ENCODE measurements around the gene SLC27A3.
A peak's percentile ranks its signal among the peaks of the same experiment; 100 is the strongest.
"Not testable (repeated sequence)": the region's sequence is repeated elsewhere in the genome, so short reads cannot be mapped to it uniquely, and the experiment has no call there.

Gene SLC27A3

DNA sequence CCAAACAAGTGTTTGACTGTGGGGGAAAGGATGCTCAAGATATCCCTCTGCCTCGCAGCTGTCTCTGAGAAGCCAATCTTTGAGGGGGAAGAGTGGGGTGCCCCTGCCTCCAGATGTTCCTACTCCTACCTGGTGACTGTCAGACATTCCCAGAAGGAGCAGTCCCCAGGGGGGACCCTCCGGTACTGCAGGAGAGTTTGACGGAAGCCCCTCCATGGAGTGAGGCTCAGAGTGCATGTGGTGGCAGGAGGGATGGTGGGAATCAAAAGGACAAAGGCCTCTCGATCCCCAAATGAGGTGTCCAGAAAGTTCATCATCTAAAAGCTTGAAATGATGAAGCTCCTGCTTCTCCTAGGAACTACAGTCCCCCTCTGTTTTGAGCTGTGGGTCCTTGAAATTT is 5.3 kb downstream of the SLC27A3 start:
- DNase-seq: no peak

DNA sequence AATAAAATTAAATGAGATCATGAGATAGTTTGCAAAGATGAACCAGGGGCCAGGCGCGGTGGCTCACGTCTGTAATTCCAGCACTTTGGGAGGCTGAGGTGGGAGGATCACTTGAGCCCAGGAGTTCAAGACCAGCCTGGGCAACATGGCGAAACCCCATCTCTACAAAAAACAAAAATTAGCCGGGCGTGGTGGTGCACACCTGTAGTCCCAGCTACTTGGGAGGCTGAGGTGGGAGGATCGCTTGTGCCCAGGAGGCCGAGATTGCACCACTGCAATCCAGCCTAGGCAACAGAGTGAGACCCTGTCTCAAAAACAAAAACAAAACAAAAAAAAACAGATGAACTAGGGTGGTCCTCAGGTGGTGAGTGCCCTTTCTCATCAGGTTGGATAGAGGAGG is 7.4 kb downstream of the SLC27A3 start:
- DNase-seq: not testable (repeated sequence)

DNA sequence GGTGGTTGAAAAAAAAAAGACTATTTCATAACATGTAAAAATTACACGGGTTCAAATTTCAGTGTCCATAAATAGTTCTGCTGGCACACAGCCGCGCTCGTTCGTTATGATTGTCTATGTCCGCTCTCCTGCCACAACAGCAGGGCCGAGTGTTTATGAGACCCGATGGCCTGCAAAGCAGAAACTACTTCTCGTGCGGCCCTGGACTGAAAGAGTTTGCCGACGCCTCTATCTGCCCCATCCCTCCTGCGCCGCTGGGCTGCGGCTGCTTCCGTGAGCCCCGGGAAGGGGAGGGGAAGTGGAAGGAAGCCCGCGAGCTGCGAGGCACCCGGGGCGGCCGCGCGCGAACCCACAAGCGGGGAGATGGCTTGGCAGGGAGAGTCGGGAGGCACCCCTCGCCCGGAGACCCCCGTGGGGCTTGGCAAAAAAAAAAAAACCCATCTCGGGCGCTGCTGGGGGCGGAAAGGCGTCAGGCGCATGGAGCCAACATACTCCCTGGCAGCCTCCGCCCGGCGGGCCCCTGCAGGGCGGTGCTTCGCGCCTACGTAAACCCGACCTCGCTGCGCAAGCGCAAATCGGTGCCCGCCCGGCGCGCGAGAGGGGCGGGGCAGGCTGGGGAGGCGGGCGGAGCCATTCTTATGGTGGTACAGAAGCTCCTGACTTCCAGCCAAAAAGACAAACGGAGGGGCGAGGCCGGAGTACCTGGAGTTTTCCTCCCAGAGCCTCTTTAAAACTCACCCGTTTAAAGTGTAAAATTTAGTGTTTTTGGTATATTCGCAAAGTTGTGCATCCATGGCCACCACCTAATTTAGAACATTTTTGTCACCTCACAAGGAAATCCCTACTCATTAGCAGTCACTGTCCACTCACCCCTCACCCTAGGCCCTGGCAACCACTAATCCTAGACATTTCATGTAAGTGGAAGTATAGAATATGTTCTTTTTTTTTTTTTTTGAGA is 8.3 kb downstream of the SLC27A3 start:
- DNase-seq: peak; percentile 90

DNA sequence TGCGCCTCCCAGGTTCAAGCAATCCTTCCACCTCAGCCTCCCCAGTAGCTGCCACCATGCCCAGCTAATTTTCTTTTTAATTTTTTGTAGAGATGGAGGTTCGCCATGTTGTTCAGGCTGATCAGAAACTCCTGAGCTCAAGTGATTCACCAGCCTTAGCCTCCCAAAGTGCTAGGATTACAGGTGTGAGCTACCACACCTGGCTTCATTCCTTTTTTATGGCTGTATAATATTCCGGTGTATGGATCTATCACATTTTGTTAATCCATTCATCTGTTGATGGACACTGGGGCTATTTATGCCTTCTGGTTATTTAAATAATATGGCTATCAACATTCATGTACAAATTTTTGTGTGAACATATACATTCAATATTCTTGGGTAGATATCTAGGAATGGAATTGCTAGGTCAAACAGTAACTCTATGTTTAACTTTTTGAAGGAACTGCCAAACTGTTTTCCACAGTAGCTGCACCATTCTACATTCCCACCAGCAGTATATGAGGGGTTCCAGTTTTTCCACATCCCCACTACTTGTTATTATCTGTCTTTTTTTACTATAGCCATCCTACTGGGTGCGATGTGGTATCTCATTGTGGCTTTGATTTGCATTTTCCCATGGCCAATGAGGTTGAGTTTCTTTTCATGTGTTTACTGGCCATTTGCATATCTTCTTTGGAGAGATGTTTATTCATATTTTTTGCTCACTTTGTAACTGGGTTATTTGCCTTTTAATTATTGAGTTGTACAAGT is 11.0 kb downstream of the SLC27A3 start:
- DNase-seq: no peak

DNA sequence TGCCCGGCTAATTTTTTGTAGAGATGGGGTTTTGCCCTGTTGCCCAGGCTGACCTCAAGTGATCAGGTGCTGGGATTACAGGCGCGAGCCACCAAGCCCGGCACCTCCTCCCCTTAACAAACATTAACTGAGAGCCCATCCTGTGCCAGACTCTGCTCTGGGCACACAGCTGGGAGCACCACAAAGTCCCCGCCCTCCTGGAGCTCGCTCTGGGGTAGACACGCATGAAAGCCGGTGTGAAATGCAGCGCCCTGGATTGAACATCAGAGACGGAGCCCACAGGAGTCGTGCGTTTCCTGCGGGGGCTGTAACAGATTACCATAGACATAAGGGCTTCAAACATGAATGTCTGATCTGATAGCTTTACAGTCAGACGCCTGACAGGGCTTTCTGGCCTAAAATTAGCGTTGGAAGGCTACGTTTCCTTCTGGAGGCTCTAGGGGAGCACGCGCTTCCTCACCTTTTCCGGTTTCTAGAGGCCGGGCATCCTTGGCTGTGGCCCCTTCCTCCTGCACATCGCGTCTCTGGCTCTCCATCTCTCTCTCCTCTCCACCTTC is 14.3 kb downstream of the SLC27A3 start:
- DNase-seq: no peak

DNA sequence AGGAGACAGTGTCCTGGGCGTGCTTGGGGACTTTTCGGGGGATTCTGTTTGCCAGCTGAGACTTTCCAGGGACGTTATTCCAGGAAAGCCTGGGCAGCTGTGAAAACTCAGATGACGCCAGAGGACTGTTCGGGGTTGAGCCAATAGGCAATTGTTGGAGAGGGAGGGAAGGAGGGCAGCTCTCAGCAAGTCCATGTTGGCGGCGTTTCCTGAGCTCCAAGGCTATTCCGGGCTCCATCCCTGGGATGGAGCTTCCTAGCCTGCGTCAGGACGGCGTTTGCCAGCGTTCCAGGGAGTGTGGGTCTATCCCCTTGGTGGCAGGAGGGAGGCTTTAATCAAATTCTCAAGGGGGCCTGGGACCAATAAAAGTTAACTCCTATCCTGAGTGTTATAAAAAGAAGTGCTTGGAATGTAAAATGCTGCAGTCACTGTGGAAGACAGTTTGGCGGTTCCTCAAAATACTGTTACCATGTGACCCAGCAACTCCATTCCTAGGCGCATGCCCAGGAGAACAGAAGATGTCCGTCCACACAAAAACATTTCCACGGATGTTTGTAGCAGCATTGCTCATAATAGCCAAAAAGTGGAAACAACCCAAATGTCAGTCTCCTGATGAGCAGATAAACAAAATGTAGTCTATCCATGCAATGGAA is 15.2 kb downstream of the SLC27A3 start:
- DNase-seq: no peak

DNA sequence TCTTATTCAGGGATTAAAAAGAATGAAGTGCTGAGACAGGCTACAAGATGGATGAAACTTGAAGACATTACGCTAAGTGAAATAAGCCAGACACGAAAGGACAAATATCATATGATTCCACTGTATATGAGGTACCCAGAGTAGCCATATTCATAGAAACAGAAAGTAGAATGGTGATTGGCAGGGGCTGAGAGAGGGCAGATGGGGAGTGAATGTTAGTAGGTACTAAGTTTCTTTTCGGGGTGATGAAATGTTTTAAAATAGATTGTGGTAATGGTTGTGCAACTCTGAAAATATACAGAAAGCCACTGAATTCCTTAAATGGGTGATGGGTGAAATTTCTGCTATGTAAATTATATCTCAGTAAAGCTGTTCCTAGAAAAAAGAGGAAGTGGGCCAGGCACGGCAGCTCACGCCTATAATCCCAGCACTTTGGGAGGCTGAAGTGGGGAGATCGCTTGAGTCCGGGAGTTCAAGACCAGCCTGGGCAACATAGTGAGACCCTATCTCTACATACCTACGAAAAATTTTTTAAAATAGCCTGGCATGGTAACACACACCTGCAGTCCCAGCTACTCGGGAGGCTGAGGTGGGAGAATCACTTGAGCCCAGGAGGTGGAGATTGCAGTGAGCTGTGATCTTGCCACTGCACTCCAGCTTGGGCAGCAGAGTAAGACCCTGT is 15.9 kb downstream of the SLC27A3 start:
- no peak for DNase-seq

DNA sequence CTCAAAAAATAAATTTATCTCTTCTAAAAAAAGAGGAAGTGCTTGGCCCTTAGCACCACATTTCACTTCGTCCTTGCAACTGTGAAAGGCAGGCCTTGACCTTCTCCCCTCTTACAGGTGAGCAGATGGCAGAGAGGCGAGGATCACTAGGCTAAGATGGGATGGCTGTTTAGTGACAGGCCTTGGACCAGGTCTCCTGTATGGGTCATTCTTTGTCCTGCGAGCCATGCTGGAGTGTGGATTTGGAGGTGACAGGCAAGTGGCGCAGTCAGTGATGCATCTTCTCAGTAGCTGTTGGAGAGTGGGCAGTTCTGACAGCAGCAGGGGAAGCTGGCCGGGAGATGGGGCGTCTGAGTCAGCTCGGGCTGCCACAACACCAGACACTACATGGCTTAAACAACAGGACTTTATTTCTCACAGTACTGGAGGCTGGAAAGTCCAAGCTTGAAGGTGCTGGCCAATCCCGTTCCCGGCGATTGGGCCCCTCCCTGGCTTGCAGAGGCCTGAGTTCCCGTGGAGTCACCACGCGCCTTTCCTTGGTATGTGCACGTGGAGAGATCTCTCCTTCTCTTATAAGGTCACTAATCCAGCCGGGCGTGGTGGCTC is 16.5 kb downstream of the SLC27A3 start:
- no peak for DNase-seq

DNA sequence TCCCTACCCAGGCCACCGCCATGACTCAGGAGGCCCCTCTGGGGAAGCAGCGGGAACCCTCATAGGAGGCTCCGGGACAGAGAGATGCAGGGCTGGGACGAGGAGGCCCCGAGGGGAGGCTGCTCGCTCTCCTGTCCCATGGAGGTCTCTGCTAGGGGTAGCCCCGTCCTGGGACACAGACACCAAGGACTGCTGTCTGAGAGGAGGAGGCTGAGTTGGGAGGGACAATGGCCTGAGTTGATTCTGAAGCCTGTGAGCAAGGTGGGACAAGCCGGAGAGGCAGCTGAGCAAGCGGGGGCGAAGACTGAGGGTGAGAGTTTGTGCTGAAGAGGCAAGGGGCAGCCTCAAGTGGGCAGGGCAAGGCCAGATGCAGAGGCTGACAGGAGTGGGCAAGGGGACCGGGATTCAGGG is 17.4 kb downstream of the SLC27A3 start:
- no peak for DNase-seq

DNA sequence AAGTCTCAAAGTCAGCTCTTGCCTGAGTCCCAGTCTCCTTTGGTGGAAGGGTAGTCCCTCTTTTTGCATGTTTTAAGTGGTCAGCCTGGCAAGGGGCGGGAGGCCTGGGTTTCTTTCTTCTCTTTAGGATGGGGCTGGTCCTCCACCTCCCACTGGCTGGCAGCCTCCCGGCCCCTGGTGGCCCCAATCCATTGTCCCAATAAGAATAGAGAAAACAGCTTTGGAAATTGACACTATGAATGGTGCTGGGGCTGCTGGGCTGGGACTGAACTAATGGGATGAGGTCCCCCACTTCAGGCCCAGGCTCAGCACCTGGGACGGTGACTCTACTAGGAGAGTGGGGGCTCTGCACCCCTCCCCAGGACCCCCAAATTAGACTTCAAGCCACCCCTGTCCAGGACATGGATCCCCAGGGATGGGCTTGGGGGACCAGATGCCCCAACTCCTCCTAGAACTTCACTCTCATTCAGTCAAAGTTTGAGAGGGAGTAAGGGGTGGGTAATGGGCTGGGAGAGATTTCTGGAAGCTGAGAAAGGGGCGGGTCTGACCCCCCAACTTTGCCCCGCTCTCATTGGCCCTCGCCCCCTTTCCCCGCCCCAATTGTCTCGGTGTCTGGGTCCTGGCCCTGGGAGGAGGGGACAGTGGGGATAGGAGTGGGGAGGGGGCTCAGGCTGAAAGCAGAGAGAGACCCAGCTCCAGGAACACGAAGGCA is 18.2 kb downstream of the SLC27A3 start:
- no peak for DNase-seq

DNA sequence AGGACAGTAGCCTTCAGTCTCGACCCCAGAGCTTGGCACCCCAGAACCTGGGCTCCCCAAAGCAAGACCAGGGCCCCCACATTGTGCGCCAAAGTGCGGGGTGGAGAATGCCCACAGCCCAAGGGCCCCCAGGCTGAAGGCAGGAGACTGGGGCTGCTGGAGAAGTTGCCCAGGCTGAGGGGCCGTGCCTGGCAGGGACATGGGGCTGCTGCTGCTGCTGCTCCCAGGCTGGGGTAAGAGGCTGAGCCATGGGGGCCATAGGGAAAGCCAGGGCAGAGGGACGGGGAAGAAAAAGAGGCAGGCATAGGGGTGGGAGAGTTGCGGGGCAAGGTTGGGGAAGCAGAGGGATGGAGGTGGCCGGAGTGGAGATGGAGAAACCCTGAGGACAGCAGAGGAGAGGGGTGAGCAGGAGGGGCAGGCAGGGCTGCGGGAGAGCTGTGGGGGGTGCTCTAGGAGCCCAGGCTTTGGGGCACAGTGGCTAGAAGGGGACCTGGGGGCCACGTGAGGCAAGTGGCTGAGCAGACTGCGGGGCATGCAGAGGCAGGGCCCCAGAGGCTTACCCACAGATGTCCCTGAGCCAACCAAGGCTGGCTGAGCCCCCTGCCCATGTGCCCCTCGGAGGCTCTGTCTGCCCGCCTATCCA is 18.9 kb downstream of the SLC27A3 start:
- no peak for DNase-seq

DNA sequence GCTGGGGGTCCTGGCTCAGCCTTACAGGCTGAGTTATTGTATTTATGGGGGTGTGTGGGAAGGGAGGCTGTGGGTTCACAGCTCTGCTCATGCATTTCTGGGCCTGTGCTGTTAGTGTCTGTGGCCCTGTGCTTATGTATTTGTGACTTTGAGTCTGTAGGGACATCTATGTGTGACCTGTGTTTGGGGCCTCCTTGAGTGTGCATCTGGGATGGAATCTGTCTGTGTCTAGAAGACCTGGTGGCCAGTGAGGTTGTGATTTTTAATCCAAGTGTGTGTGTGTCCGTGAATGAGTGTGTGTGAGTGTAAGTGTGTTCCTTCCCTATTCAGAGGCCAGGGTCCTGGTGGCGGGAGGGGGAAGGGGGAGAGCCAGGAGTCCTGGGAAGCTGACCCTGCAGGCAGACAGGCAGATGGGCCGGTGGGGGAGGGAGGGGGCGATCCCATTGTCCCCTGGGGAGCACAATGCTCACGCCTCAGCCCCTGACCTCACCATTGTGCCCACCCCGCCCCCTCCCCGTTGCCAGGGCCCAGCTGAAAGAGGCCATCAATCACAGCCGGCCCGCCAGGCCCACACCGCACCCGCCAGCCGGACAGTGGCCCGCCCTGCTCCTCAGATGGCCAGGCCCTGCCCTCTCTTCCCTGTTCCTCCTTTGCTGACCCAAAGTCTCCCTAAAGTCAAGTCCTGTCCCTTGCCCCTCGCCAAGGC is 19.6 kb downstream of the SLC27A3 start:
- DNase-seq: no peak

DNA sequence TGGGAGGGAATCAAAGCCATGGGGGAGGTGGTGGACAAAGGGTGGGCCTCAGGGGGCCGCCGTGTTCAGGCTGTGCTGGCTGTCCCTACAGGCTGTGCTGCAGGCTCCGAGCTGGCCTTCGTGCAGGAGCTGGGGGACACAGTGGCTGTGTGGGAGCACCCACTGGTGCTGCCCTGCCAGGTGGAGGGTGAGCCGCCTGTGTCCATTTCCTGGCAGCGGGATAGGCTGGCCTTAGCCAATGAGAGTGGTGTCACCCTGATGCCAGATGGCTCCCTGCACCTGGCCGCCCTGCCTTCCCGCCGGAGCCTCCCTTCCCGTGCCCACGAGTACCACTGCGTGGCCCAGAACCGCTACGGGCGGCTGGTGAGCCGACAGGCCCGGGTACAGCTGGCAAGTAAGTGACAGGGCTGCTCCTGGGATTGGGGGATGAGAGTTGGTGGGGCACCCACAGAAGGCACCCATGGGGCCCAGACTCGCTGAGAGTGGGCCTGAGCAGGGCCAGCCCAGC is 20.2 kb downstream of the SLC27A3 start:
- DNase-seq: no peak

DNA sequence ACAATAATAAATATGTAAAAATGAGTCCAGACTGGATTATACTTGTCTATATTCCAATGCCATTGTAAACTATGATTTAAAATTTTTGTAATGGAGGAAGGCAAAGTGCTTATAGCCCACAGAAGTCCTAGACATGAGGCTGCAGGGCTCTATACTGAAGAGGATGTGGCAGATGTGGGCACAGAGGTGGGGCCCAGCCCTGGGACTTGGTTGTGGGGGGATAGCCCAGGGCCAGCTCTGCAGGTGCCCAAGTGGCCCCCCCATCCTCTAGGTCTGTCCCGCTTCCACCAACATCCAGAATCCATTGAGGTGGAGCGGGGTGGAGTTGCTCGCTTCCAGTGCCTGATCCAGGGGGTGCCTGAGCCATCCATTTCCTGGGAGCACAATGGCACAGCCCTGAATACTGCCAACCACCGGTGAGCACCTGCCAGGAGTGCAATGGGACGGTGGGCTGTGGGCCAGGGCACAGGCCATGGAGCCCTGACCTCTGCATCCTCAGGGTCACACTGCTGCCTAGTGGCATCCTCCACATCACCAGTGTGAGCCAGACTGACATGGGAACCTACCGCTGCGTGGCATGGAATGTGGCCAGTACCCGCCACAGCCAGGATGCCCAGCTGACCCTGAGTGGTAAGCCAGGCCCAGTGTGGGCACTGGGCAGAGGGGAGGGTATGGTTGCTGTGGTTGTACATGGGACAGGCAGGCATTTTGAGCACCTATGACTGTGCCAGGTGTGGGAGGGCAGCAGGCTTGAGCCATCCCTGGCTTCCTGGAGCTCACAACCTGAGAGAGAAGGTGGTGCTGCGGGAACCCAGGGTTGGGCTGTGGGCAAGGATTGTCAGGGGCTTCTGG is 21.0 kb downstream of the SLC27A3 start:
- no peak for DNase-seq

DNA sequence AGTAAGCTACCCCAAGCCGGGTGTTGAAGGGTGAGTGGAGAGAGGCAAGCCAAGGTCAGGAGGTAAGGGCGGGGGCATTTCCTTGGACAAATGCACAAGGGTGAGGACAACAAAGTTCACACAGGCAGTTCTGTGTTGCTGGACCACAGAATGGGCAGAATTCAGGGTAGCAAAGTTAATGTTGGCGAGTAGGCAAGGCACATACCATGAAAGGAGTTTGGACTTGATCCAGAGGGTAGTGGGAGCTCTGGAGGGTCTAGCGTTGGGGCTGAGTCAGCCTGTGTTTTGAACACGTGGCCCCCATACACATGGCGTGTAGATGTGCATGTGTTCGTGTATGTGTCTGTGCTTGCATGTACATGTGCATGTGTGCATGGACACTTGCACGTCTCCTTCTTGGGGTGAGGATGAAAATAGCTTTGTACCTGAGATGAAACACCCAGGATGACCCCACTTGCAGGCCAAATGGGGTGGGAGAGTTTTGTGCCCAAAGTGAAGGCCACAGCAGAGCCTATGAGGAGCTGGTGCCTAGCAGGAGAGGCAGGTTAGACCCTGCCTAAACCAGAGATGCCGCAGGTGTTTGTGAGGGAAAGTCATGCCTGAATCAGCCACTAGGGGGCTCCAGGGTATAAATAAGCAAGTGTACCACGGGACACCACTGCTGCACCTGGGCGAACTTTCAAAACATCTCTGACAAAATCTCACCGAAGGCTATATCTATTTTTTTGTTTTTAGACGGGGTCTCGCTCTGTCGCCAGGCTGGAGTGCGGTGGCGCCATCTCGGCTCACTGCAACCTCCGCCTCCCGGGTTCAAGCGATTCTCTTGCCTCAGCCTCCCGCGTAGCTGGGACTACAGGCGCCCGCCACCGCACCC is 21.8 kb downstream of the SLC27A3 start:
- DNase-seq: peak; percentile 71

DNA sequence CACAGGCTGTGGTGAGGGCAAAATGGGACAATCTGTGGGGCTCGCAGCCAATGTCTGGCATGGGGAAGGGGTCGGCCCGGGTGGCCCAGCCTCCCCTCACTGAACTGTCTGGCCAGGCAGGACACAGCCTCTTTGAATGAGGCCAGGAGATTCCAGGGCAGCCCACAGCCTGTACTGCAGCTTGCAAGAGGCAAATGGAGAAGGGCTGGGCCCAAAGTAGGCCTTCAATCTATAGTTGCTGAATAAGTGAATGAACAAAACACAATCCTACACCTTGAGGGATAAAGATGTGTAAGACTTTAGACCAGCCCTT is 23.2 kb downstream of the SLC27A3 start:
- DNase-seq: no peak

DNA sequence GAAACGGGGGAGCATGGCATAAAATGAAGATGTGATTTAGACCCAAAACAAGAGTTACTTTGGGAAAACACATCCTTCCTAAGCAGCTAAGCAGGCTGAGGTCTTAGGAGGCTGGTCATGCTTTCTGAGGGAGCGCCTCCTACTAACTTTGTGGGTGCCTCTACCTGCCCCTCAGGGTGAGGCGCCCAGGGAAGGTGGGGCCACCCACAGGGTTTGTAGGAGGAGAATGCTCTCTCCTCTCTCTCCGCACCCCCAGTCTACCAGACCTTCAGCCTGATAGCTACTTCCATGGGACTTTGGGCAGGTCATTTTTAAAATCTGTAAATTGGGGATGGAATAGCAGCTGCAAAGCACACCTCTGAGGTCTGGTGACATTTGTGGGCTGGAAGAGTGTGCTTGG is 23.8 kb downstream of the SLC27A3 start:
- no peak for DNase-seq

All from activated effector memory CD4-positive, alpha-beta T cell treated with Interleukin-2 at 50 U/mL for 16 hours (primary cell).